GM21526 (cell line): ENCODE results near the gene GPRC5D.

ENCODE experiments used
- ATAC-seq: cut with Tn5 transposase; IDR thresholded peaks from one replicate; pipeline ENCODE4 v1.9.1; 2021; ENCODE audit warnings: moderate library complexity; ENCODE audit not compliant: unreplicated experiment, low FRiP score

GPRC5D gene

GRCh38 chr12:12891080-12891880 is 60.7 kb downstream of the GPRC5D start, which contains the start of gene GPRC5A:
Gene GPRC5A (plus strand): TSS chr12:12891562. CDS start chr12:12908250, 16,688 bp downstream.
- ATAC-seq: no peak
